Neural progenitor cell (in vitro differentiated cells): ENCODE results near the gene C1QB. TPM values are rescaled to one million over a fixed set of nuclear protein-coding genes. Genes with fewer than 3 reads are reported as not detected.

Source experiments
- DNase-seq: peaks from one replicate; pipeline ENCODE4 v3.0.0-alpha.2; 2016; ENCODE audit warnings: low spot score
- H2AFZ ChIP-seq: fragments of 200-600 bp; sonication (generic); replicated peaks from 2 replicates; pipeline ENCODE4 v1.6.1; 2016; ENCODE audit warnings: antibody characterized with exemption
- H3F3A ChIP-seq: fragments of 200-600 bp; sonication (generic); 2 replicates; pipeline ENCODE4 v1.6.1; 2016; ENCODE audit warnings: antibody characterized with exemption, low read depth
- H3K27ac ChIP-seq: fragments of 200-600 bp; sonication (generic); 2 replicates; pipeline ENCODE4 v1.5.1; 2016; ENCODE audit warnings: mild to moderate bottlenecking
- H3K27me3 ChIP-seq: fragments of 200-600 bp; sonication (generic); 2 replicates; pipeline ENCODE4 v1.6.1; 2016; ENCODE audit warnings: mild to moderate bottlenecking, moderate library complexity
- H3K36me3 ChIP-seq: fragments of 200-600 bp; sonication (generic); 2 replicates; pipeline ENCODE4 v1.5.1; 2016
- H3K4me1 ChIP-seq: fragments of 200-600 bp; sonication (generic); 2 replicates; pipeline ENCODE4 v1.6.1; 2016; ENCODE audit warnings: mixed run types
- H3K4me2 ChIP-seq: fragments of 200-600 bp; sonication (generic); 2 replicates; pipeline ENCODE4 v1.6.1; 2016
- H3K4me3 ChIP-seq: fragments of 200-600 bp; sonication (generic); 2 replicates; pipeline ENCODE4 v1.5.1; 2016
- H3K79me2 ChIP-seq: fragments of 200-600 bp; sonication (generic); 2 replicates; pipeline ENCODE4 v1.6.1; 2016; ENCODE audit warnings: low read depth
- H3K9ac ChIP-seq: fragments of 200-600 bp; sonication (generic); 2 replicates; pipeline ENCODE4 v1.6.1; 2016
- H3K9me3 ChIP-seq: fragments of 200-600 bp; sonication (generic); 2 replicates; pipeline ENCODE4 v1.5.1; 2016; ENCODE audit warnings: low read depth
- H4K20me1 ChIP-seq: fragments of 200-600 bp; sonication (generic); 2 replicates; pipeline ENCODE4 v1.6.1; 2016; ENCODE audit warnings: low read depth
- H3K27ac Mint-ChIP-seq: 3 replicates; pipeline ENCODE4 v1.8.0; 2021; ENCODE audit warnings: mixed read lengths
- H3K27me3 Mint-ChIP-seq: 2 replicates; pipeline ENCODE4 v1.8.0; 2022; ENCODE audit warnings: low read depth, mild to moderate bottlenecking, inconsistent platforms, moderate library complexity, mixed read lengths; ENCODE audit not compliant: insufficient read depth
- H3K36me3 Mint-ChIP-seq: 3 replicates; pipeline ENCODE4 v1.8.0; 2021; ENCODE audit warnings: mixed read lengths
- H3K4me1 Mint-ChIP-seq: 3 replicates; pipeline ENCODE4 v1.8.0; 2021; ENCODE audit warnings: mixed read lengths
- H3K4me3 Mint-ChIP-seq: 3 replicates; pipeline ENCODE4 v1.8.0; 2021; ENCODE audit warnings: mild to moderate bottlenecking, moderate library complexity, mixed read lengths
- H3K9me3 Mint-ChIP-seq: 3 replicates; pipeline ENCODE4 v1.8.0; 2020; ENCODE audit warnings: mixed read lengths
- EZH2 ChIP-seq: fragments of 200-600 bp; sonication (generic); IDR thresholded peaks from 2 replicates; pipeline ENCODE4 v1.6.1; 2017; ENCODE audit warnings: antibody characterized with exemption, mild to moderate bottlenecking, moderate library complexity
- EZH2phosphoT487 ChIP-seq: fragments of 200-600 bp; sonication (generic); IDR thresholded peaks from 2 replicates; pipeline ENCODE4 v1.6.1; 2017; ENCODE audit warnings: antibody characterized with exemption
- total RNA-seq: library from RNA; depleted of rRNA; stranded (reverse); fragments of >200 nt; gene quantifications from 2 replicates; pipeline ENCODE4 v1.2.3, GENCODE V29; 2015; ENCODE audit warnings: low replicate concordance
- TF ChIP-seq, protein P1 (sequence below): fragments of 200-600 bp; sonication (generic); IDR thresholded peaks from 2 replicates; pipeline ENCODE4 v1.5.1; 2017; ENCODE audit warnings: antibody characterized with exemption, mild to moderate bottlenecking

C1QB gene
- total RNA-seq, 1 donor from 2014 or later, result not detected

DNA sequence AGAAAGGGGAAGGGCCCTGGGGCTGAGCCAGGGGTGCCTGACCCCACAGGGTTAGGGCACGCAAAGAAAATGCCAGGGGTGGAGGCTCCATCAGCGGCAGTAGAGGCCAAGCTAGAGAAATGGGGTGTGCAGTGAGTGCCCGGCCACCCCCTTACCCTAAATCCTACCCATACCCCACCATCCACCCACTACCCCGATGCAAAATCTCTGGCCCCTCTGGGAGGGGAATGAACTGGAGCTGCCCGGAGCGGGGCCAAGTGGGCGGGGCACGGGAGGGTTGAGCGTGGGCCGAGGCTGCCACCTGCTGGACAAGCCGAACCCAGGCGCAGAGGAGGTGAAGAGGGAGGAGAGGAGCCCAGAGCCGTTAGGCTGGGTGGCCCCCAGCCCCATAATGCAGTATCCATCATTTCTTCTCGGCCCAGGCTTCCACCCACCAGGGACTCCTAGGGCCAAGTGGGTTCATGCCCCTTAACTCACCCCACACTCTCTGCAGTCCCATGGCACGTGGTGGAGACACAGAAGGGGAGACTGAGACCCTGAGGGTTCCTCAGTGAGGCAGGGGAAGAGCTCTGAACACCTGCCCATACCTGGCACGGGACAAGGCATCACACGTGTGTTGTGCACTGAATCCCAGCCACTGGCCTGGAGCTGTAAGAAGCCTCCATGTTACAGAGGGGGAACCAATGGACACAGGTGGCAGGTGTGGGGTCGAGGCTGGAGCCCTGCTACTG, 11.0 kb upstream of the C1QB start:
- H2AFZ ChIP-seq, result no peak overlapping the region
- no peaks in the 10 kb centered on the region for H3K9me3 Mint-ChIP-seq
- no peaks in the 10 kb centered on the region for H4K20me1 ChIP-seq
- no peak for TF ChIP-seq EZH2
- TF ChIP-seq EZH2phosphoT487, result no peak
- TF ChIP-seq, protein P1, sequence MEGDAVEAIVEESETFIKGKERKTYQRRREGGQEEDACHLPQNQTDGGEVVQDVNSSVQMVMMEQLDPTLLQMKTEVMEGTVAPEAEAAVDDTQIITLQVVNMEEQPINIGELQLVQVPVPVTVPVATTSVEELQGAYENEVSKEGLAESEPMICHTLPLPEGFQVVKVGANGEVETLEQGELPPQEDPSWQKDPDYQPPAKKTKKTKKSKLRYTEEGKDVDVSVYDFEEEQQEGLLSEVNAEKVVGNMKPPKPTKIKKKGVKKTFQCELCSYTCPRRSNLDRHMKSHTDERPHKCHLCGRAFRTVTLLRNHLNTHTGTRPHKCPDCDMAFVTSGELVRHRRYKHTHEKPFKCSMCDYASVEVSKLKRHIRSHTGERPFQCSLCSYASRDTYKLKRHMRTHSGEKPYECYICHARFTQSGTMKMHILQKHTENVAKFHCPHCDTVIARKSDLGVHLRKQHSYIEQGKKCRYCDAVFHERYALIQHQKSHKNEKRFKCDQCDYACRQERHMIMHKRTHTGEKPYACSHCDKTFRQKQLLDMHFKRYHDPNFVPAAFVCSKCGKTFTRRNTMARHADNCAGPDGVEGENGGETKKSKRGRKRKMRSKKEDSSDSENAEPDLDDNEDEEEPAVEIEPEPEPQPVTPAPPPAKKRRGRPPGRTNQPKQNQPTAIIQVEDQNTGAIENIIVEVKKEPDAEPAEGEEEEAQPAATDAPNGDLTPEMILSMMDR, result peak; percentile 95
- no peaks in the 10 kb centered on the region for H3F3A ChIP-seq
- H3K4me3 ChIP-seq, result no peak overlapping the region
- H3K27me3 ChIP-seq, result no peaks in the 10 kb centered on the region
- DNase-seq, result peak; percentile 88
- no peak overlapping the region for H3K27ac ChIP-seq
- H3K4me3 Mint-ChIP-seq, result no peak overlapping the region
- H3K4me1 ChIP-seq, result no peaks in the 10 kb centered on the region
- H3K27me3 Mint-ChIP-seq, result peaks cover 22% of the 10 kb centered on the region
- H3K4me1 Mint-ChIP-seq, result peaks cover 4% of the 10 kb centered on the region
- no peaks in the 10 kb centered on the region for H3K36me3 Mint-ChIP-seq
- H3K79me2 ChIP-seq, result no peaks in the 10 kb centered on the region
- H3K27ac Mint-ChIP-seq, result no peak overlapping the region
- H3K4me2 ChIP-seq, result no peak overlapping the region
- no peaks in the 10 kb centered on the region for H3K36me3 ChIP-seq
- H3K9me3 ChIP-seq, result no peaks in the 10 kb centered on the region
- no peak overlapping the region for H3K9ac ChIP-seq

GRCh38 chr1:22643381-22643780, 9.7 kb upstream of the C1QB start, which contains the start of gene C1QC:
C1QC (plus strand) TSS chr1:22643633; CDS start chr1:22644024, 391 bp downstream.
- Histone ChIP-seq H3K9ac (no peak within 1 kb of the TSS), H3K79me2 (no peaks in the 10 kb centered on the region), H3K4me2 (no peak within 1 kb of the TSS), H3K4me1 (no peaks in the 10 kb centered on the region), H2AFZ (no peak within 1 kb of the TSS), H3K27ac (no peak within 1 kb of the TSS), H3K9me3 (no peaks in the 10 kb centered on the region), H4K20me1 (no peaks in the 10 kb centered on the region), H3K36me3 (no peaks in the 10 kb centered on the region), H3K27me3 (no peaks in the 10 kb centered on the region), H3F3A (no peaks in the 10 kb centered on the region), H3K4me3 (no peak within 1 kb of the TSS)
- Mint-ChIP-seq H3K27ac (no peak within 1 kb of the TSS), H3K4me3 (no peak within 1 kb of the TSS), H3K4me1 (peaks cover 4% of the 10 kb centered on the region), H3K27me3 (peaks cover 14% of the 10 kb centered on the region), H3K9me3 (no peaks in the 10 kb centered on the region), H3K36me3 (no peaks in the 10 kb centered on the region)
- no peak for DNase-seq
- TF ChIP-seq, protein P1, result no peak
- no peak for TF ChIP-seq EZH2phosphoT487
- no peak for TF ChIP-seq EZH2

DNA sequence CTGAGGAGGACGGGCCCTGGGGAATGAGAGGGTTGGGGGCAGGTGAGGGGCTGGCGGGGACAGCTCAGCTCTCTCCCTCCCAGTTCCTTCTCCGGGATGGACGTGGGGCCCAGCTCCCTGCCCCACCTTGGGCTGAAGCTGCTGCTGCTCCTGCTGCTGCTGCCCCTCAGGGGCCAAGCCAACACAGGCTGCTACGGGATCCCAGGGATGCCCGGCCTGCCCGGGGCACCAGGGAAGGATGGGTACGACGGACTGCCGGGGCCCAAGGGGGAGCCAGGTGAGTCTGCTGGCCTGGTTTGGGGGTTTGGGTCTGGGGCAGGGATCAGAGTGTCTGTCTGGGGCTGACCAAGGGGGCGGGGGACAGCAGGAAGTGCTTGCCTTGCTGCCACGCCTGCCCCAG, 9.1 kb upstream of the C1QB start:
- H3K4me1 Mint-ChIP-seq, result peaks cover 4% of the 10 kb centered on the region
- no peaks in the 10 kb centered on the region for H3F3A ChIP-seq
- no peak for TF ChIP-seq EZH2
- TF ChIP-seq, protein P1, result no peak
- TF ChIP-seq EZH2phosphoT487, result no peak
- H3K4me3 Mint-ChIP-seq, result no peak overlapping the region
- no peak overlapping the region for H2AFZ ChIP-seq
- H3K79me2 ChIP-seq, result no peaks in the 10 kb centered on the region
- no peaks in the 10 kb centered on the region for H4K20me1 ChIP-seq
- H3K4me2 ChIP-seq, result no peak overlapping the region
- no peaks in the 10 kb centered on the region for H3K4me1 ChIP-seq
- H3K36me3 Mint-ChIP-seq, result no peaks in the 10 kb centered on the region
- H3K9ac ChIP-seq, result no peak overlapping the region
- DNase-seq, result no peak
- H3K9me3 ChIP-seq, result no peaks in the 10 kb centered on the region
- no peak overlapping the region for H3K27ac ChIP-seq
- no peaks in the 10 kb centered on the region for H3K36me3 ChIP-seq
- no peaks in the 10 kb centered on the region for H3K27me3 ChIP-seq
- H3K9me3 Mint-ChIP-seq, result no peaks in the 10 kb centered on the region
- no peak overlapping the region for H3K27ac Mint-ChIP-seq
- H3K27me3 Mint-ChIP-seq, result peaks cover 14% of the 10 kb centered on the region
- H3K4me3 ChIP-seq, result no peak overlapping the region
